ENCODE results near the gene DDI1. TPM values are rescaled to one million over a fixed set of nuclear protein-coding genes. Genes with fewer than 3 reads are reported as not detected.

DDI1 gene
- polyA plus RNA-seq, 1 experiment = not detected

DNA sequence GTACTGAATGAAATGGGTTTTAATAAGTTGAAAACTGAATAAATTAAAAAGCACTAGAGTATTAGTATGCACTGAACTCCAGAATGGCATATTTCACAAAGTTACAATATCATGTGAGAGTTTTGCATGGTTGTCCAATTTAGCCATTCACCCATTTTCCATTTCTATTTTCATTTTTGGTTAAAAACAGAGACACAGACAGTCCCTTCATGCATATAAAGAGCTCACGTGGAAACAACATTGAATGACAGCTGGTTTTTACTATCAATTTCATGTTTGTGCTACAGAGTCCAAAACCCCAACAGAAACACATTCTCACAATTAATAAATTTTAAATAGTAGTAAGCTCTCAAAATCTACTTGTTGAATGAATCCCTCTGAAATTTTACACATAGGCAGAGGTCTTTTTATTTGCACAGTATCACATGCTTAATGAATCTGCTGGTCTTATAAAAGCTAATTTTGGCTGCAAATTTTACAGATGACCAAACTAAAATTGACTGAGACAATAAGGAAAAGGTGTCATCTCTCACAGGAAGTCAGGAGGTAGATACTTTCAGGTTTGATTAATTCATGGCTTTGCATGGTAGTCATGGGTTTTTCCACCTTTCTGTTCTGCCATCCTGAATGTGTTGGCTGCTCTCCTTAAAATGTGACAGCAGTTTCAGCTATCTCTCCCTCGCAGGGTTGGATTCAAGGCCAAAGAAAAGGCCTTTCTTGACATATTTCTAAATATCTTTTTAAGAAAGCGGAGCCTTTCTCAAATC lies 20.6 kb upstream of the DDI1 start:
- POLR2A ChIA-PET = no interaction called here
- DNase-seq (ENCODE audit: low read depth) = no peak
- TF ChIP-seq, protein P1, sequence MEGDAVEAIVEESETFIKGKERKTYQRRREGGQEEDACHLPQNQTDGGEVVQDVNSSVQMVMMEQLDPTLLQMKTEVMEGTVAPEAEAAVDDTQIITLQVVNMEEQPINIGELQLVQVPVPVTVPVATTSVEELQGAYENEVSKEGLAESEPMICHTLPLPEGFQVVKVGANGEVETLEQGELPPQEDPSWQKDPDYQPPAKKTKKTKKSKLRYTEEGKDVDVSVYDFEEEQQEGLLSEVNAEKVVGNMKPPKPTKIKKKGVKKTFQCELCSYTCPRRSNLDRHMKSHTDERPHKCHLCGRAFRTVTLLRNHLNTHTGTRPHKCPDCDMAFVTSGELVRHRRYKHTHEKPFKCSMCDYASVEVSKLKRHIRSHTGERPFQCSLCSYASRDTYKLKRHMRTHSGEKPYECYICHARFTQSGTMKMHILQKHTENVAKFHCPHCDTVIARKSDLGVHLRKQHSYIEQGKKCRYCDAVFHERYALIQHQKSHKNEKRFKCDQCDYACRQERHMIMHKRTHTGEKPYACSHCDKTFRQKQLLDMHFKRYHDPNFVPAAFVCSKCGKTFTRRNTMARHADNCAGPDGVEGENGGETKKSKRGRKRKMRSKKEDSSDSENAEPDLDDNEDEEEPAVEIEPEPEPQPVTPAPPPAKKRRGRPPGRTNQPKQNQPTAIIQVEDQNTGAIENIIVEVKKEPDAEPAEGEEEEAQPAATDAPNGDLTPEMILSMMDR (IDR thresholded peaks at IDR 0.05; ENCODE audit: insufficient read depth, low read depth, low read length) = no peak
- CTCF ChIA-PET = interaction anchor here (1.5 kb wide), 1 partner anchor 12 kb away, joined by 5 read pairs; no protein-coding TSS in a partner anchor
- Histone ChIP-seq H3K36me3 (ENCODE audit: control insufficient read depth, insufficient read depth, low read length) (no peaks in the 10 kb centered on the region), H3K4me3 (ENCODE audit: low read depth, low read length) (no peak overlapping the region), H3K27me3 (ENCODE audit: control insufficient read depth, insufficient read depth, low read length) (no peaks in the 10 kb centered on the region)

GRCh38 chr11:104024572-104024971 lies 11.9 kb upstream of the DDI1 start:
- POLR2A ChIA-PET = no interaction called here
- CTCF ChIA-PET = no interaction called here
- no peak for DNase-seq (ENCODE audit: low read depth)
- no peak overlapping the region for H3K4me3 ChIP-seq (ENCODE audit: low read depth, low read length)
- H3K27me3 ChIP-seq (ENCODE audit: control insufficient read depth, insufficient read depth, low read length) = no peaks in the 10 kb centered on the region
- no peaks in the 10 kb centered on the region for H3K36me3 ChIP-seq (ENCODE audit: control insufficient read depth, insufficient read depth, low read length)
- TF ChIP-seq, protein P1 (IDR thresholded peaks at IDR 0.05; ENCODE audit: insufficient read depth, low read depth, low read length) = no peak

DNA sequence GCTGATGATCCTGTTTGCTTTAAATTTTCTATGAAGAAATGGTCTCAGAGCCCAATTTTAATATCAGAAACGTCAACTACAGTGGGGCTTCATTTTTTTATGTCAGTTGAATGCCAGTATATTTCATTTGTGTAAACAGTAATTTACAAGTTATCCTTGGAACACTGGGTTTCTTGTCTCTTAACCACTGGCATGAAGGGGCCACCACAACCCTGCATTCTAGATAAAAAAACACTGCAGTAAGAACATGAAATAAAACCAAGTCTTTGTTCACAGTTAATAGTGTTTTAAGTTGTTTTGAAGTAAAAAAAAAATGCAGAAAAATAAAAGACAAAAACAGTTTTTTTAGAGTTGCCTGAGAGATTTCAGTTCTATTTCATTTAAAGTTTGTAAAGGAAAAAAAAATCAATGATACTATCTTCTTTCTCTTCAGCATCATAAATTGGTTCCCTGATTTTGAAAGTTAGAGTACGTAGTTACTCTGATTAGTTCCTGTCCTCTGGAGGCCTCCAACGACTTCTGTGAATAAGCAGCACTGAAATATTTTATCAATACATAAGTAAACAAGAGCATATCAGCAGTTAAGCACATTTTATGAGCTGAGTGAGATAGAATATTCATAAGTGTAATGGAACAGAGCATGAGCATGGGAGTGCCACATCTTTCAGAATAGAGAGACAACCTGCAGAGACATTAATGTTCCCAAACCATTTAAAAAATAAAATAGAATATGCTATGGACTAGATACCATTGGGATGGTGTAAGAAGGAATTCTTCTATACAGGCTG lies 7.8 kb upstream of the DDI1 start:
- CTCF ChIA-PET = no interaction called here
- TF ChIP-seq, protein P1 (IDR thresholded peaks at IDR 0.05; ENCODE audit: insufficient read depth, low read depth, low read length) = no peak
- no peak for DNase-seq (ENCODE audit: low read depth)
- Histone ChIP-seq H3K4me3 (ENCODE audit: low read depth, low read length) (no peak overlapping the region), H3K27me3 (ENCODE audit: control insufficient read depth, insufficient read depth, low read length) (no peaks in the 10 kb centered on the region), H3K36me3 (ENCODE audit: control insufficient read depth, insufficient read depth, low read length) (no peaks in the 10 kb centered on the region)
- POLR2A ChIA-PET = interaction anchor here (0.6 kb wide), 1 partner anchor 254 kb away, joined by 5 read pairs; no protein-coding TSS in a partner anchor

- ChIA-PET CTCF (no interaction called here), POLR2A (no interaction called here)
- Histone ChIP-seq H3K36me3 (ENCODE audit: control insufficient read depth, insufficient read depth, low read length) (no peaks in the 10 kb centered on the region), H3K4me3 (ENCODE audit: low read depth, low read length) (no peak overlapping the region), H3K27me3 (ENCODE audit: control insufficient read depth, insufficient read depth, low read length) (no peaks in the 10 kb centered on the region)
- TF ChIP-seq, protein P1 (IDR thresholded peaks at IDR 0.05; ENCODE audit: insufficient read depth, low read depth, low read length) = no peak
- no peak for DNase-seq (ENCODE audit: low read depth)
Observed at GRCh38 chr11:104033134-104033533, 3.3 kb upstream of the DDI1 start.

- POLR2A ChIA-PET = no interaction called here
- DNase-seq (ENCODE audit: low read depth) = no peak
- Histone ChIP-seq H3K27me3 (ENCODE audit: control insufficient read depth, insufficient read depth, low read length) (no peaks in the 10 kb centered on the region), H3K4me3 (ENCODE audit: low read depth, low read length) (no peak overlapping the region), H3K36me3 (ENCODE audit: control insufficient read depth, insufficient read depth, low read length) (no peaks in the 10 kb centered on the region)
- TF ChIP-seq, protein P1 (IDR thresholded peaks at IDR 0.05; ENCODE audit: insufficient read depth, low read depth, low read length) = no peak
- CTCF ChIA-PET = no interaction called here
Observed at GRCh38 chr11:104033561-104033960, 2.9 kb upstream of the DDI1 start.

Data from BJ (cell line).